Measurements from ENCODE around the gene OSBPL5. TPM values are rescaled to one million over a fixed set of nuclear protein-coding genes. Genes with fewer than 3 reads are reported as not detected.

The OSBPL5 gene
- total RNA-seq, 1 experiment from 2014 or later, result 16.1 TPM

GRCh38 chr11:3182462-3182852 is 17.3 kb upstream of the OSBPL5 start:
- peaks cover 0 to 4% of the 10 kb centered on the region in 2 experiments; a peak in 1 of 5 replicates for H3K9me3 Mint-ChIP-seq

More at GRCh38 chr11:3182462-3182852, 17.3 kb upstream of the OSBPL5 start:
- H2BK20ac ChIP-seq (ENCODE audit: low read depth, low read length, poor library complexity, severe bottlenecking), result no peak overlapping the region
- DNase-seq, result no peak
- no peak overlapping the region for H2BK120ac ChIP-seq (ENCODE audit: low read depth, low read length, poor library complexity, severe bottlenecking)
- H3K36me3 Mint-ChIP-seq (ENCODE audit: insufficient read depth in 1 of 3, low read depth in 3 of 3), result peaks cover 0 to 3% (median 0%) of the 10 kb centered on the region in 3 experiments; a peak in 1 of 7 replicates
- no peaks in the 10 kb centered on the region for H3K4me1 ChIP-seq (ENCODE audit: insufficient read depth, low read length)
- H3K4me1 Mint-ChIP-seq, result peaks cover 1 to 8% of the 10 kb centered on the region in 2 experiments
- H4K8ac ChIP-seq (replicated peaks; ENCODE audit: insufficient read length, low read depth, low read length), result no peak overlapping the region
- no peak overlapping the region for H2BK5ac ChIP-seq (ENCODE audit: insufficient read length, low read length)
- no CpG with 5 or more reads among the region's 4 CpGs for WGBS (ENCODE audit: extremely low coverage, insufficient read length, low lambda C conversion rate)
- H3T11ph ChIP-seq (ENCODE audit: low read length), result no peak overlapping the region
- no peak overlapping the region for H3K14ac ChIP-seq (ENCODE audit: insufficient read depth, low read length)
- H2AFZ ChIP-seq (ENCODE audit: low read length), result no peak overlapping the region
- no peak overlapping the region for H3K4me2 ChIP-seq (ENCODE audit: insufficient read depth, insufficient read length, low read length)
- no peak overlapping the region for H3K4ac ChIP-seq (ENCODE audit: low read depth, low read length)
- no peak overlapping the region for H2BK15ac ChIP-seq (ENCODE audit: low read depth, low read length)
- H3K27me3 Mint-ChIP-seq (ENCODE audit: low read depth), result peaks cover 12% of the 10 kb centered on the region
- H3K4me3 Mint-ChIP-seq, result no peak overlapping the region
- no peaks in the 10 kb centered on the region for H3K23me2 ChIP-seq (ENCODE audit: insufficient read length, low read depth, low read length, poor library complexity, severe bottlenecking)
- no peak overlapping the region for H2AK5ac ChIP-seq (ENCODE audit: insufficient read length, low read length)
- no peak overlapping the region for H3K27ac Mint-ChIP-seq
- H3K9ac ChIP-seq (ENCODE audit: extremely low read depth, insufficient read length, low read length), result no peak overlapping the region
- no peak overlapping the region for H2BK12ac ChIP-seq (ENCODE audit: insufficient read length, low read depth, low read length)
- H3K18ac ChIP-seq (ENCODE audit: insufficient read length, low read depth, low read length), result no peak overlapping the region
- no peak overlapping the region for H3K27ac ChIP-seq (ENCODE audit: insufficient read length, low read depth, low read length)
- H3K79me2 ChIP-seq (ENCODE audit: insufficient read depth, low read length), result no peaks in the 10 kb centered on the region
- H4K91ac ChIP-seq (ENCODE audit: insufficient read length, low read depth, low read length), result no peak overlapping the region
- H3K79me1 ChIP-seq (ENCODE audit: insufficient read depth, low read depth, low read length, poor library complexity, severe bottlenecking), result no peaks in the 10 kb centered on the region
- no peak overlapping the region for H4K5ac ChIP-seq (ENCODE audit: insufficient read length, low read depth, low read length)
- H3K9me3 ChIP-seq (ENCODE audit: control insufficient read depth, low read depth, low read length), result no peaks in the 10 kb centered on the region
- no peak overlapping the region for H3K23ac ChIP-seq (ENCODE audit: insufficient read length, low read depth, low read length)
- no peaks in the 10 kb centered on the region for H4K20me1 ChIP-seq (ENCODE audit: control insufficient read depth, insufficient read depth, insufficient read length)
- no peaks in the 10 kb centered on the region for H3K27me3 ChIP-seq (ENCODE audit: insufficient read depth, low read length)
- no peak overlapping the region for H3K56ac ChIP-seq (ENCODE audit: insufficient read length, low read depth, low read length)
- no peak for TF ChIP-seq CTCF (conservative IDR thresholded peaks at IDR 0.05)
